Panc1 (cell line): ENCODE measurements around the gene ST8SIA5. TPM values are rescaled to one million over a fixed set of nuclear protein-coding genes. Genes with fewer than 3 reads are reported as not detected.

ENCODE experiments used
- ATAC-seq: fragments of 200-7000 bp; cut with Tn5 transposase; 2 replicates; pipeline ENCODE4 v1.9.1; 2020; ENCODE audit warnings: mild to moderate bottlenecking, moderate library complexity
- BruUV-seq: library from RNA; stranded (reverse); fragments of 400-500 nt; replicated peaks from 2 replicates; lab custom pipeline; 2021; lab: Mats Ljungman, UMichigan
- CTCF ChIA-PET: fragments of 300-600 bp; sonication (Branson Sonifier 250); formaldehyde crosslinking; loops from one replicate; lab custom pipeline; 2022; ENCODE audit warnings: antibody characterized with exemption; lab: Charles Lee
- POLR2A ChIA-PET: fragments of 300-600 bp; sonication (Branson Sonifier 250); formaldehyde crosslinking; loops from one replicate; lab custom pipeline; 2022; ENCODE audit warnings: antibody characterized with exemption; lab: Charles Lee
- DNase-seq: peaks from one replicate; pipeline ENCODE4 v3.0.0-alpha.2; 2010; ENCODE audit warnings: low read depth, low spot score
- H3K27ac ChIP-seq: 2 replicates; pipeline ENCODE4 v1.5.1; 2011; ENCODE audit warnings: mild to moderate bottlenecking, low read length, inconsistent platforms
- H3K27me3 ChIP-seq: fragments of 200-500 bp; sonication (Bioruptor generic); 2 replicates; pipeline ENCODE4 v1.6.0; 2014; ENCODE audit warnings: low read length, inconsistent platforms; ENCODE audit not compliant: control insufficient read depth, insufficient read depth
- H3K36me3 ChIP-seq: fragments of 200-500 bp; sonication (Bioruptor generic); 2 replicates; pipeline ENCODE4 v1.5.1; 2014; ENCODE audit warnings: inconsistent platforms, mild to moderate bottlenecking, low read length, moderate library complexity; ENCODE audit not compliant: control insufficient read depth, insufficient read depth
- H3K4me1 ChIP-seq: 2 replicates; pipeline ENCODE4 v1.5.1; 2011; ENCODE audit warnings: inconsistent platforms, mild to moderate bottlenecking, low read length, moderate library complexity; ENCODE audit not compliant: control insufficient read depth, insufficient read depth
- H3K4me3 ChIP-seq, 2 experiments: 2 replicates each; pipeline ENCODE4 v1.5.1; 2011 to 2012; ENCODE audit warnings: low read depth in 2 of 2, low read length in 2 of 2, mild to moderate bottlenecking in 2 of 2, inconsistent platforms in 1 of 2, moderate library complexity in 1 of 2
- H3K9me3 ChIP-seq: fragments of 200-500 bp; sonication (Bioruptor generic); 2 replicates; pipeline ENCODE4 v1.5.1; 2014; ENCODE audit warnings: low read depth, mild to moderate bottlenecking, inconsistent platforms, low read length, moderate library complexity; ENCODE audit not compliant: control insufficient read depth, insufficient read depth
- POLR2AphosphoS5 ChIP-seq: IDR thresholded peaks from 2 replicates; pipeline ENCODE4 v1.6.1; 2012; ENCODE audit warnings: mild to moderate bottlenecking, low read depth, low read length, moderate library complexity
- SIN3A ChIP-seq: IDR thresholded peaks from 2 replicates; pipeline ENCODE4 v1.6.1; 2012; ENCODE audit warnings: low read depth, mild to moderate bottlenecking, low read length, moderate library complexity, borderline replicate concordance; ENCODE audit not compliant: insufficient read depth
- TCF7L2 ChIP-seq: IDR thresholded peaks from 2 replicates; pipeline ENCODE4 v1.6.1; 2011; ENCODE audit warnings: mild to moderate bottlenecking, low read depth, low read length, inconsistent platforms
- in situ Hi-C: cut with HindIII; loops from 2 replicates; pipeline ENCODE4 v1.10.0; 2016; ENCODE audit warnings: low sequenced_read_pairs, low pct_unique_long_range_greater_than_20kb
- intact Hi-C: fragments of 100-400 bp; cut with micrococcal nuclease; formaldehyde crosslinking; loops from one replicate; pipeline ENCODE4 v1.10.0; 2022; ENCODE audit not compliant: unreplicated experiment
- total RNA-seq: library from RNA; stranded (reverse); gene quantifications from one replicate; pipeline ENCODE4 v1.2.1, GENCODE V29; 2021; ENCODE audit not compliant: unreplicated experiment
- TF ChIP-seq, protein P1 (sequence below): fragments of 450-650 bp; IDR thresholded peaks from 2 replicates; pipeline ENCODE4 v1.5.1; 2017; ENCODE audit warnings: mild to moderate bottlenecking
- TF ChIP-seq, protein P2 (sequence below), 2 experiments: IDR thresholded peaks; 2 replicates each; pipeline ENCODE4 v1.6.1; 2011 to 2012; ENCODE audit warnings: low read depth in 2 of 2, control low read depth in 1 of 2, low read length in 1 of 2, mild to moderate bottlenecking in 1 of 2, moderate library complexity in 1 of 2; ENCODE audit not compliant: insufficient read depth in 1 of 2

The ST8SIA5 gene
- total RNA-seq, 1 experiment from 2014 or later, result 0.15 TPM

DNA sequence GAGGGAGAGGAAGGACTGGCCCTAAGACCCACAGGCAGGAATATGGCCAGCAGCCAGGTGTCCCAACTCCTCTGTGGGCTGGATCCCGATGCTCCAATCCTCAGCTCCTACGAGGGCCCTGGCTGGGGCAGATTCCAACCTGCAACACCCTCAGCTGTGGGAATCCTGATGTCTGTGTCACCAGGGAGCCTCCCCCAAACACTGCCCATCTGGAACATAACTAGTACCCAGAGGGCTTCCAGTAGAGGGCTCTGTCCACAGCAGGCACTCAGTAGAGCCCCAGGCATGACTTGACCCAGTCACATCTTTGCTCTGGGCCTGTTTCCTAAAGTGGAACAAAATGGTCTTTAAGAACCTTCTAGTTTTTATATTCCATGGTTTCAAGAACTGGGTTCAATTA is 79.2 kb downstream of the ST8SIA5 start:
- CTCF ChIA-PET, result interaction anchor here (0.6 kb wide), 1 partner anchor 71 kb away, joined by 8 read pairs; no protein-coding TSS in a partner anchor
- in situ Hi-C loops, result no loop called here

DNA sequence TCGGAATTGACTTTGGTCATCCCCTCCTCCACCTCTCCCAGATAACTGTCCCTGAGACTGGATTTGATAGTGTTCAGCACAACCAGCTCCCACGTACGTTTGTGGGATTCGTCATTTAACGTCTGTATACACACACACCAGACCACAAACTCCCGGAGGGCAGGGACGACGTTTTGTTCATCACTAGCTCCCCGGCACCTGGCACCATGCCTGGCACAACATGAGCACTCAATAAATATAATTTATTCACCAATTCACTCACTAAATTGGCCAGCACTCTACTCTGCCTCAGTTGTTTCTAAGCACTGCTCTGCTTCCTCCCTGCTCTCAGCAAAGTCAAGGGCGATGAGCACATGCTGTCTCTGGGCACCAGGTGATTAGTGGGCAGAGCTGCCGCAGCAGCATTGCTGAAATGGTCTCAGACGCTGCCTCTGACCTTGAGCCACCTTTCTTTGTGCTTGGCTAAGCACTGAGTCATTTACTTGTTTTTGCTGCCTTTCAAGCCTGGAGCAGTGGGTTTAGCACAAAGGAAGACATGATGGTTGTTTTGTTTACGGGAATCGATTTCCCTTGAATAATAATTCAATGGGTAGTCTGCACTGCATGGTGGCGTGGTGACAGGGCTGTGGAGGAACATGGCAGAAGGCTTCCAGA is 80.5 kb downstream of the ST8SIA5 start:
- POLR2A ChIA-PET, result no interaction called here
- intact Hi-C loops, result no loop called here
- no TSS peak for BruUV-seq
- in situ Hi-C loops, result no loop called here
- Histone ChIP-seq H3K27me3 (no peaks in the 10 kb centered on the region), H3K4me3 (peak overlapping the region in 1 of 2 experiments; percentile 23; a peak in 2 of 4 replicates), H3K27ac (peak overlapping the region; percentile 26), H3K9me3 (no peaks in the 10 kb centered on the region), H3K36me3 (no peaks in the 10 kb centered on the region), H3K4me1 (peaks cover 10% of the 10 kb centered on the region)
- DNase-seq (peak; percentile 13), ATAC-seq (peak; percentile 90)
- CTCF ChIA-PET, result no interaction called here
- TF ChIP-seq, protein P1, sequence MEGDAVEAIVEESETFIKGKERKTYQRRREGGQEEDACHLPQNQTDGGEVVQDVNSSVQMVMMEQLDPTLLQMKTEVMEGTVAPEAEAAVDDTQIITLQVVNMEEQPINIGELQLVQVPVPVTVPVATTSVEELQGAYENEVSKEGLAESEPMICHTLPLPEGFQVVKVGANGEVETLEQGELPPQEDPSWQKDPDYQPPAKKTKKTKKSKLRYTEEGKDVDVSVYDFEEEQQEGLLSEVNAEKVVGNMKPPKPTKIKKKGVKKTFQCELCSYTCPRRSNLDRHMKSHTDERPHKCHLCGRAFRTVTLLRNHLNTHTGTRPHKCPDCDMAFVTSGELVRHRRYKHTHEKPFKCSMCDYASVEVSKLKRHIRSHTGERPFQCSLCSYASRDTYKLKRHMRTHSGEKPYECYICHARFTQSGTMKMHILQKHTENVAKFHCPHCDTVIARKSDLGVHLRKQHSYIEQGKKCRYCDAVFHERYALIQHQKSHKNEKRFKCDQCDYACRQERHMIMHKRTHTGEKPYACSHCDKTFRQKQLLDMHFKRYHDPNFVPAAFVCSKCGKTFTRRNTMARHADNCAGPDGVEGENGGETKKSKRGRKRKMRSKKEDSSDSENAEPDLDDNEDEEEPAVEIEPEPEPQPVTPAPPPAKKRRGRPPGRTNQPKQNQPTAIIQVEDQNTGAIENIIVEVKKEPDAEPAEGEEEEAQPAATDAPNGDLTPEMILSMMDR, result no peak
- TF ChIP-seq TCF7L2, result peak; percentile 56; the same call in 1 of the 2 replicates
- TF ChIP-seq, protein P2, sequence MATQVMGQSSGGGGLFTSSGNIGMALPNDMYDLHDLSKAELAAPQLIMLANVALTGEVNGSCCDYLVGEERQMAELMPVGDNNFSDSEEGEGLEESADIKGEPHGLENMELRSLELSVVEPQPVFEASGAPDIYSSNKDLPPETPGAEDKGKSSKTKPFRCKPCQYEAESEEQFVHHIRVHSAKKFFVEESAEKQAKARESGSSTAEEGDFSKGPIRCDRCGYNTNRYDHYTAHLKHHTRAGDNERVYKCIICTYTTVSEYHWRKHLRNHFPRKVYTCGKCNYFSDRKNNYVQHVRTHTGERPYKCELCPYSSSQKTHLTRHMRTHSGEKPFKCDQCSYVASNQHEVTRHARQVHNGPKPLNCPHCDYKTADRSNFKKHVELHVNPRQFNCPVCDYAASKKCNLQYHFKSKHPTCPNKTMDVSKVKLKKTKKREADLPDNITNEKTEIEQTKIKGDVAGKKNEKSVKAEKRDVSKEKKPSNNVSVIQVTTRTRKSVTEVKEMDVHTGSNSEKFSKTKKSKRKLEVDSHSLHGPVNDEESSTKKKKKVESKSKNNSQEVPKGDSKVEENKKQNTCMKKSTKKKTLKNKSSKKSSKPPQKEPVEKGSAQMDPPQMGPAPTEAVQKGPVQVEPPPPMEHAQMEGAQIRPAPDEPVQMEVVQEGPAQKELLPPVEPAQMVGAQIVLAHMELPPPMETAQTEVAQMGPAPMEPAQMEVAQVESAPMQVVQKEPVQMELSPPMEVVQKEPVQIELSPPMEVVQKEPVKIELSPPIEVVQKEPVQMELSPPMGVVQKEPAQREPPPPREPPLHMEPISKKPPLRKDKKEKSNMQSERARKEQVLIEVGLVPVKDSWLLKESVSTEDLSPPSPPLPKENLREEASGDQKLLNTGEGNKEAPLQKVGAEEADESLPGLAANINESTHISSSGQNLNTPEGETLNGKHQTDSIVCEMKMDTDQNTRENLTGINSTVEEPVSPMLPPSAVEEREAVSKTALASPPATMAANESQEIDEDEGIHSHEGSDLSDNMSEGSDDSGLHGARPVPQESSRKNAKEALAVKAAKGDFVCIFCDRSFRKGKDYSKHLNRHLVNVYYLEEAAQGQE (IDR thresholded peaks at IDR 0.05; ENCODE audit: insufficient read depth in 1 of 2, low read depth in 2 of 2, low read length in 1 of 2), result no peak

More for the DNA sequence above, 79.2 kb downstream of the ST8SIA5 start:
- intact Hi-C loops, result no loop called here
- no peaks in the 10 kb centered on the region for H3K9me3 ChIP-seq
- no peak overlapping the region for H3K4me3 ChIP-seq
- no peaks in the 10 kb centered on the region for H3K36me3 ChIP-seq
- peak overlapping the region; percentile 59; the same call in 1 of the 2 replicates for H3K27ac ChIP-seq
- no peaks in the 10 kb centered on the region for H3K27me3 ChIP-seq
- POLR2A ChIA-PET, result no interaction called here
- H3K4me1 ChIP-seq, result peaks cover 10% of the 10 kb centered on the region
- TF ChIP-seq, protein P1, result no peak
- TF ChIP-seq POLR2AphosphoS5, result no peak
- TF ChIP-seq SIN3A, result no peak
- TF ChIP-seq, protein P2 (IDR thresholded peaks at IDR 0.05; ENCODE audit: insufficient read depth in 1 of 2, low read depth in 2 of 2, low read length in 1 of 2), result no peak
- TF ChIP-seq TCF7L2, result no peak
- ATAC-seq (no peak), DNase-seq (no peak)
- no TSS peak for BruUV-seq
